Measurements from ENCODE around the gene CDC42EP4. TPM values are rescaled to one million over a fixed set of nuclear protein-coding genes. Genes with fewer than 3 reads are reported as not detected.
A peak's percentile ranks its signal among the peaks of the same experiment; 100 is the strongest.

Gene CDC42EP4
- total and polyA plus RNA-seq, 2 donors from 2014 or later, result 26.2 to 76.9 TPM

DNA sequence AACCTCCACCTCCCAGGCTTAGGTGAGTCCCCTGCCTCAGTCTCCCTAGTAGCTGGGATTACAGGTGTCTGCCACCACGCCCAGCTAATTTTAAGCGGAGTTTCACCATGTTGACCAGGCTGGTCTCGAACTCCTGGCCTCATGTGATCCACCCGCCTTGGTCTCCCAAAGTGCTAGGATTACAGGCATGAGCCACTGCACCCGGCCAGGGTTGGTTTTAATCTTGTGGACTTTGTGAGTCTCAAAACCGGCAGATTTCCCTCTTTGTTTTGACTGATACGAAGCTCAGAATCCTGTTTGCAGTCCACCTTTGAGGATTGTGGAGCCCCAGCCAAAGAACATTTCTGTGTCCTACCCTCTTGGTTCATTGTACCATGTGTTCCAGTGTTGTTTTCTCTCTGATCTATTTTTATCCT lies 33.7 kb downstream of the CDC42EP4 start:
- no peaks in the 10 kb centered on the region for H3K27me3 ChIP-seq (ENCODE audit: control insufficient read depth, insufficient read depth, low read length)
- H3K4me1 ChIP-seq (ENCODE audit: control insufficient read depth in 2 of 3, insufficient read depth in 2 of 3, low read depth in 1 of 3, low read length in 3 of 3), result peaks cover 0 to 14% (median 0%) of the 10 kb centered on the region in 3 donors
- H3K4me3 ChIP-seq (ENCODE audit: low read length in 3 of 3), result no peak overlapping the region
- FAIRE-seq (no peak), DNase-seq (no peak)
- H3K36me3 ChIP-seq (ENCODE audit: control insufficient read depth in 2 of 3, insufficient read depth in 3 of 3, low read length in 3 of 3), result no peaks in the 10 kb centered on the region
- H3K9me3 ChIP-seq (ENCODE audit: control insufficient read depth in 2 of 3, insufficient read depth in 1 of 3, low read length in 3 of 3), result no peaks in the 10 kb centered on the region
- no peak overlapping the region for H3K27ac ChIP-seq (ENCODE audit: low read depth in 2 of 2, low read length in 2 of 2)
- TF ChIP-seq, protein P1, sequence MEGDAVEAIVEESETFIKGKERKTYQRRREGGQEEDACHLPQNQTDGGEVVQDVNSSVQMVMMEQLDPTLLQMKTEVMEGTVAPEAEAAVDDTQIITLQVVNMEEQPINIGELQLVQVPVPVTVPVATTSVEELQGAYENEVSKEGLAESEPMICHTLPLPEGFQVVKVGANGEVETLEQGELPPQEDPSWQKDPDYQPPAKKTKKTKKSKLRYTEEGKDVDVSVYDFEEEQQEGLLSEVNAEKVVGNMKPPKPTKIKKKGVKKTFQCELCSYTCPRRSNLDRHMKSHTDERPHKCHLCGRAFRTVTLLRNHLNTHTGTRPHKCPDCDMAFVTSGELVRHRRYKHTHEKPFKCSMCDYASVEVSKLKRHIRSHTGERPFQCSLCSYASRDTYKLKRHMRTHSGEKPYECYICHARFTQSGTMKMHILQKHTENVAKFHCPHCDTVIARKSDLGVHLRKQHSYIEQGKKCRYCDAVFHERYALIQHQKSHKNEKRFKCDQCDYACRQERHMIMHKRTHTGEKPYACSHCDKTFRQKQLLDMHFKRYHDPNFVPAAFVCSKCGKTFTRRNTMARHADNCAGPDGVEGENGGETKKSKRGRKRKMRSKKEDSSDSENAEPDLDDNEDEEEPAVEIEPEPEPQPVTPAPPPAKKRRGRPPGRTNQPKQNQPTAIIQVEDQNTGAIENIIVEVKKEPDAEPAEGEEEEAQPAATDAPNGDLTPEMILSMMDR (IDR thresholded peaks at IDR 0.05; ENCODE audit: borderline replicate concordance, extremely low read depth, insufficient read depth), result no peak
- intact Hi-C loops (cut with DNase I), result no loop called here
- no peak overlapping the region for H3K9ac ChIP-seq (ENCODE audit: low read length in 3 of 3)

- DNase-seq (no peak), FAIRE-seq (no peak)
- H3K36me3 ChIP-seq (ENCODE audit: control insufficient read depth in 2 of 3, insufficient read depth in 3 of 3, low read length in 3 of 3), result no peaks in the 10 kb centered on the region
- intact Hi-C loops (cut with DNase I), result no loop called here
- H3K9me3 ChIP-seq (ENCODE audit: control insufficient read depth in 2 of 3, insufficient read depth in 1 of 3, low read length in 3 of 3), result no peaks in the 10 kb centered on the region
- TF ChIP-seq, protein P1 (IDR thresholded peaks at IDR 0.05; ENCODE audit: borderline replicate concordance, extremely low read depth, insufficient read depth), result no peak
- H3K4me1 ChIP-seq (ENCODE audit: control insufficient read depth in 2 of 3, insufficient read depth in 2 of 3, low read depth in 1 of 3, low read length in 3 of 3), result peaks cover 0 to 14% (median 0%) of the 10 kb centered on the region in 3 donors
- no peak overlapping the region for H3K9ac ChIP-seq (ENCODE audit: low read length in 3 of 3)
- no peaks in the 10 kb centered on the region for H3K27me3 ChIP-seq (ENCODE audit: control insufficient read depth, insufficient read depth, low read length)
- no peak overlapping the region for H3K4me3 ChIP-seq (ENCODE audit: low read length in 3 of 3)
- no peak overlapping the region for H3K27ac ChIP-seq (ENCODE audit: low read depth in 2 of 2, low read length in 2 of 2)
Measured at GRCh38 chr17:73274490-73274889, 37.3 kb downstream of the CDC42EP4 start.

- no peak for FAIRE-seq
Measured at GRCh38 chr17:73272906-73273218, 38.9 kb downstream of the CDC42EP4 start.

More at GRCh38 chr17:73272906-73273218, 38.9 kb downstream of the CDC42EP4 start:
- Histone ChIP-seq H3K27me3 (ENCODE audit: control insufficient read depth, insufficient read depth, low read length) (no peaks in the 10 kb centered on the region), H3K4me3 (ENCODE audit: low read length in 3 of 3) (no peak overlapping the region), H3K9me3 (ENCODE audit: control insufficient read depth in 2 of 3, insufficient read depth in 1 of 3, low read length in 3 of 3) (no peaks in the 10 kb centered on the region), H3K9ac (ENCODE audit: low read length in 3 of 3) (no peak overlapping the region), H3K36me3 (ENCODE audit: control insufficient read depth in 2 of 3, insufficient read depth in 3 of 3, low read length in 3 of 3) (no peaks in the 10 kb centered on the region), H3K4me1 (ENCODE audit: control insufficient read depth in 2 of 3, insufficient read depth in 2 of 3, low read depth in 1 of 3, low read length in 3 of 3) (peaks cover 0 to 2% (median 0%) of the 10 kb centered on the region in 3 donors), H3K27ac (ENCODE audit: low read depth in 2 of 2, low read length in 2 of 2) (no peak overlapping the region)
- DNase-seq, result peak in 2 of 5 donors; percentile 22 to 56
- TF ChIP-seq, protein P1 (IDR thresholded peaks at IDR 0.05; ENCODE audit: borderline replicate concordance, extremely low read depth, insufficient read depth), result no peak
- intact Hi-C loops (cut with DNase I), result no loop called here
